H1 (cell line): ENCODE data around the gene IRAK3. TPM values are rescaled to one million over a fixed set of nuclear protein-coding genes. Genes with fewer than 3 reads are reported as not detected.

Source experiments
- CTCF ChIA-PET: fragments of 300-600 bp; sonication (Branson Sonifier 250); formaldehyde crosslinking; loops from one replicate; lab custom pipeline; 2021; ENCODE audit not compliant: partially characterized antibody; lab: Charles Lee
- POLR2A ChIA-PET: fragments of 300-600 bp; sonication (Branson Sonifier 250); formaldehyde crosslinking; loops from one replicate; lab custom pipeline; 2021; ENCODE audit warnings: inconsistent platforms; ENCODE audit not compliant: partially characterized antibody; lab: Charles Lee
- DNase-seq, 2 experiments: peaks; one replicate each; pipeline versions ENCODE4 v3.0.0 to v3.0.0-alpha.2; 2010 to 2022; ENCODE audit warnings: low spot score in 2 of 2, low read depth in 1 of 2, mixed read lengths in 1 of 2
- FAIRE-seq: peaks from 2 replicates; lab custom pipeline; 2011; peaks lifted over from hg19 to GRCh38; lab: Jason Lieb, UNC
- H2AFZ ChIP-seq: 2 replicates; pipeline ENCODE4 v1.8.1; 2012; ENCODE audit warnings: low read length, inconsistent platforms
- H2AK5ac ChIP-seq: 2 replicates; pipeline ENCODE4 v1.6.1; 2013; ENCODE audit warnings: low read depth, low read length
- H2BK120ac ChIP-seq: replicated peaks from 2 replicates; pipeline ENCODE3; 2013; ENCODE audit warnings: low read depth, low read length, inconsistent platforms
- H2BK12ac ChIP-seq: 2 replicates; pipeline ENCODE4 v1.6.1; 2013; ENCODE audit warnings: low read depth, low read length
- H2BK15ac ChIP-seq: 2 replicates; pipeline ENCODE4 v1.6.1; 2013; ENCODE audit warnings: low read length
- H2BK20ac ChIP-seq: 2 replicates; pipeline ENCODE4 v1.6.1; 2013; ENCODE audit warnings: low read length
- H2BK5ac ChIP-seq: 2 replicates; pipeline ENCODE4 v1.6.1; 2013; ENCODE audit warnings: low read depth, low read length
- H3K14ac ChIP-seq: 2 replicates; pipeline ENCODE4 v1.6.1; 2013; ENCODE audit warnings: inconsistent platforms; ENCODE audit not compliant: insufficient read length
- H3K18ac ChIP-seq: 2 replicates; pipeline ENCODE4 v1.6.1; 2013; ENCODE audit warnings: low read length; ENCODE audit errors: extremely low read depth
- H3K23ac ChIP-seq: 2 replicates; pipeline ENCODE4 v1.6.1; 2013; ENCODE audit warnings: inconsistent platforms; ENCODE audit not compliant: insufficient read length
- H3K23me2 ChIP-seq: 2 replicates; pipeline ENCODE4 v1.6.1; 2013; ENCODE audit warnings: low read depth, low read length
- H3K27ac ChIP-seq: 2 replicates; pipeline ENCODE4 v1.6.1; 2011; ENCODE audit warnings: low read depth, low read length, inconsistent platforms
- H3K27me3 ChIP-seq, 4 experiments: replicated peaks in 1 of 4; 1 replicate in 1 of 4; 2 replicates in 3 of 4; pipeline versions ENCODE4 v1.6.1 to v1.8.1; 2011 to 2013; ENCODE audit warnings: low read length in 3 of 4, mild to moderate bottlenecking in 3 of 4, inconsistent platforms in 2 of 4, mixed read lengths in 2 of 4, moderate library complexity in 1 of 4; ENCODE audit not compliant: control insufficient read depth in 3 of 4, insufficient read depth in 3 of 4; ENCODE audit errors: extremely low read depth in 1 of 4
- H3K36me3 ChIP-seq, 4 experiments: 2 replicates each; pipeline versions ENCODE4 v1.6.1 to v1.8.1; 2011 to 2013; ENCODE audit warnings: mild to moderate bottlenecking in 4 of 4, low read length in 3 of 4, moderate library complexity in 2 of 4, control low read depth in 1 of 4, inconsistent platforms in 1 of 4; ENCODE audit not compliant: insufficient read depth in 4 of 4, control insufficient read depth in 2 of 4
- H3K4ac ChIP-seq: replicated peaks from 2 replicates; pipeline ENCODE3; 2013; ENCODE audit warnings: low read length, low read depth, mixed read lengths, inconsistent platforms; ENCODE audit not compliant: insufficient read length
- H3K4me1 ChIP-seq, 4 experiments: replicated peaks in 1 of 4; 1 replicate in 1 of 4; 2 replicates in 3 of 4; pipeline versions ENCODE4 v1.6.1 to v1.8.1; 2011 to 2013; ENCODE audit warnings: low read length in 3 of 4, inconsistent platforms in 2 of 4, mixed read lengths in 1 of 4; ENCODE audit not compliant: insufficient read depth in 4 of 4, control insufficient read depth in 3 of 4
- H3K4me2 ChIP-seq, 2 experiments: 2 replicates each; pipeline versions ENCODE4 v1.6.1 to v1.8.1; 2011 to 2013; ENCODE audit warnings: low read depth in 2 of 2, low read length in 2 of 2, control low read depth in 1 of 2, inconsistent platforms in 1 of 2, mild to moderate bottlenecking in 1 of 2; ENCODE audit not compliant: insufficient read depth in 1 of 2
- H3K4me3 ChIP-seq, 4 experiments: fragments of 200-600, 300-600 bp in 1 of 4; sonication (generic), shearing (Covaris generic), sonication (Bioruptor Twin) in 1 of 4; 2 replicates each; pipeline versions ENCODE4 v1.5.1 to v1.8.1; 2011 to 2016; ENCODE audit warnings: low read length in 4 of 4, low read depth in 3 of 4, control low read depth in 2 of 4, inconsistent platforms in 2 of 4, mild to moderate bottlenecking in 2 of 4, mixed read lengths in 1 of 4, moderate library complexity in 1 of 4; ENCODE audit not compliant: insufficient read depth in 2 of 4; ENCODE audit errors: extremely low read depth in 1 of 4
- H3K56ac ChIP-seq: replicated peaks from 2 replicates; pipeline ENCODE3; 2013; ENCODE audit warnings: low read depth, mild to moderate bottlenecking, mixed read lengths, low read length, inconsistent platforms; ENCODE audit not compliant: insufficient read length
- H3K79me1 ChIP-seq: 2 replicates; pipeline ENCODE4 v1.6.1; 2013; ENCODE audit warnings: low read depth, low read length, control low read depth
- H3K79me2 ChIP-seq, 2 experiments: 2 replicates each; pipeline versions ENCODE4 v1.6.1 to v1.8.1; 2012 to 2013; ENCODE audit warnings: low read length in 2 of 2, mild to moderate bottlenecking in 2 of 2, inconsistent platforms in 1 of 2; ENCODE audit not compliant: insufficient read depth in 2 of 2, control insufficient read depth in 1 of 2
- H3K9ac ChIP-seq, 4 experiments: replicated peaks in 1 of 4; 1 replicate in 1 of 4; 2 replicates in 3 of 4; pipeline versions ENCODE4 v1.6.1 to v1.8.1; 2011 to 2013; ENCODE audit warnings: low read depth in 3 of 4, low read length in 3 of 4, control low read depth in 2 of 4, mild to moderate bottlenecking in 2 of 4, moderate library complexity in 2 of 4, inconsistent platforms in 1 of 4; ENCODE audit errors: extremely low read depth in 1 of 4
- H3K9me3 ChIP-seq, 2 experiments: 2 replicates each; pipeline versions ENCODE4 v1.6.1 to v1.8.1; 2012 to 2013; ENCODE audit warnings: mild to moderate bottlenecking in 2 of 2, moderate library complexity in 2 of 2, control low read depth in 1 of 2, inconsistent platforms in 1 of 2, low read depth in 1 of 2, low read length in 1 of 2, mixed read lengths in 1 of 2; ENCODE audit not compliant: insufficient read depth in 2 of 2
- H4K20me1 ChIP-seq, 2 experiments: replicated peaks in 1 of 2; 2 replicates each; pipeline versions ENCODE3 to v1.8.1; 2011 to 2013; ENCODE audit warnings: inconsistent platforms in 2 of 2, low read length in 2 of 2, mild to moderate bottlenecking in 1 of 2; ENCODE audit not compliant: insufficient read depth in 2 of 2, control insufficient read depth in 1 of 2
- H4K5ac ChIP-seq: 2 replicates; pipeline ENCODE4 v1.6.1; 2013; ENCODE audit warnings: low read length, low read depth, mixed read lengths, inconsistent platforms; ENCODE audit not compliant: insufficient read length
- H4K8ac ChIP-seq: 2 replicates; pipeline ENCODE4 v1.8.0; 2013; ENCODE audit warnings: mild to moderate bottlenecking, moderate library complexity, low read length, inconsistent platforms; ENCODE audit not compliant: insufficient read depth; ENCODE audit errors: extremely low read depth
- H4K91ac ChIP-seq: replicated peaks from 2 replicates; pipeline ENCODE3; 2013; ENCODE audit warnings: low read length, mixed read lengths, inconsistent platforms; ENCODE audit not compliant: insufficient read length
- CHD2 ChIP-seq: IDR thresholded peaks from 2 replicates; pipeline ENCODE4 v1.6.1; 2012; ENCODE audit warnings: low read length, improper control_type of control experiment
- CTBP2 ChIP-seq: IDR thresholded peaks from 2 replicates; pipeline ENCODE4 v1.7.0; 2011; ENCODE audit warnings: borderline replicate concordance, mild to moderate bottlenecking, moderate library complexity, mixed read lengths, low read length; ENCODE audit not compliant: insufficient read depth, insufficient read length
- GTF2F1 ChIP-seq: IDR thresholded peaks from 2 replicates; pipeline ENCODE4 v1.6.1; 2012; ENCODE audit warnings: low read depth, low read length, improper control_type of control experiment, borderline replicate concordance
- NANOG ChIP-seq: IDR thresholded peaks from 2 replicates; pipeline ENCODE4 v1.6.1; 2011; ENCODE audit warnings: low read length, low read depth, mild to moderate bottlenecking, inconsistent platforms; ENCODE audit not compliant: insufficient read depth, poor library complexity, severe bottlenecking
- POLR2A ChIP-seq, 2 experiments: IDR thresholded peaks; 1 replicate in 1 of 2; 2 replicates in 1 of 2; pipeline ENCODE4 v1.6.1; 2011; ENCODE audit warnings: low read depth in 2 of 2, low read length in 2 of 2, mild to moderate bottlenecking in 2 of 2; ENCODE audit errors: control extremely low read depth in 1 of 2
- RAD21 ChIP-seq, 2 experiments: IDR thresholded peaks in 1 of 2; conservative IDR thresholded peaks in 1 of 2; 2 replicates each; pipeline ENCODE4 v1.6.1; 2011; ENCODE audit warnings: low read depth in 2 of 2, low read length in 2 of 2, improper control_type of control experiment in 1 of 2, inconsistent platforms in 1 of 2, mild to moderate bottlenecking in 1 of 2, moderate library complexity in 1 of 2
- RNF2 ChIP-seq: fragments of 200-900, 300-1000 bp; sonication (generic); IDR thresholded peaks from 2 replicates; pipeline ENCODE4 v1.7.1; 2016; ENCODE audit warnings: borderline replicate concordance, low read depth, mild to moderate bottlenecking, antibody characterized with exemption, low read length; ENCODE audit not compliant: poor library complexity, severe bottlenecking; ENCODE audit errors: missing control alignments
- SP2 ChIP-seq: IDR thresholded peaks from 2 replicates; pipeline ENCODE4 v1.6.1; 2012; ENCODE audit warnings: mild to moderate bottlenecking, low read length, inconsistent platforms
- SUZ12 ChIP-seq: fragments of 200-600 bp; sonication (generic); IDR thresholded peaks from 2 replicates; pipeline ENCODE4 v1.6.1; 2012; ENCODE audit warnings: mild to moderate bottlenecking, inconsistent platforms, low read length, moderate library complexity, mixed read lengths
- USF2 ChIP-seq: IDR thresholded peaks from 2 replicates; pipeline ENCODE4 v1.6.1; 2011; ENCODE audit warnings: low read length, improper control_type of control experiment
- polyA plus RNA-seq, 7 experiments: library from polyadenylated mRNA; depleted of rRNA in 3 of 7; stranded (reverse) in 5 of 7; unstranded in 2 of 7; fragments of >200 nt in 5 of 7; fragments of 200-250 nt in 2 of 7; gene quantifications; 1 replicate in 5 of 7; 2 replicates in 1 of 7; 4 replicates in 1 of 7; pipeline versions ENCODE4 v1.2.1 to v1.2.3, GENCODE V29; 2011 to 2013; ENCODE audit warnings: missing spikeins in 2 of 7, mixed read lengths in 2 of 7
- total RNA-seq: library from RNA; stranded (reverse); fragmentation: NEBNext Ultra II Directional; extraction: Animal tissue kit (Norgen Biotek cat#: 25700); gene quantifications from 2 replicates; pipeline ENCODE4 v1.2.1, GENCODE V29; 2021

The IRAK3 gene
- total and polyA plus RNA-seq, 2 of the 8 experiments (the other 6 are each of a cell fraction or from before 2014, with no cell fraction given), result 0.51 to 2.2 TPM

DNA sequence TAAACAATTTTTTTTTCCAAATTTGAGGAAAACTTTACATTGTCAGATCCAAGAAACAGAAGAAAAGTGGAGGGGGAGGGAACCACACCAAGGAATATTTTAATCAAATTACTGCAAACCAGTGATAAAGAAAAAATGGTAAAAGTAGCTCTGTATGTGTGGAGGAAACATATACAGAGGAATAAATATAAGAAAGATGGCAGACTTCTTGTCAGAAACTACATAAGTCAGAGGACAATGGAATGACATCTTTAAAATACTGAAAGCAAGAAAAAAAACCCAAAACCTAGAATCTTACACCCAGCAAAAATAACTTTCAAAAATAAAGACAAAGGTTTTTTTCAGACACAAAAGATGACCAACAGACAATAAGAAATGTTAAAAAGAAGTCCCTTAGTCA, 48.3 kb upstream of the IRAK3 start:
- Histone ChIP-seq H3K9me3 (peaks cover 10 to 12% of the 10 kb centered on the region in 2 experiments; a peak in 3 of 4 replicates), H2BK12ac (no peak overlapping the region), H4K91ac (no peak overlapping the region), H3K56ac (no peak overlapping the region), H3K4me3 (no peak overlapping the region), H3K4me2 (no peak overlapping the region), H2BK5ac (no peak overlapping the region), H4K5ac (no peak overlapping the region), H3K79me1 (no peaks in the 10 kb centered on the region), H3K23ac (no peak overlapping the region), H3K36me3 (peaks cover 0 to 24% (median 8%) of the 10 kb centered on the region in 4 experiments; a peak in 4 of 8 replicates), H4K20me1 (no peaks in the 10 kb centered on the region), H2BK120ac (no peak overlapping the region), H3K23me2 (no peaks in the 10 kb centered on the region), H3K18ac (no peak overlapping the region), H3K9ac (no peak overlapping the region), H3K4ac (no peak overlapping the region), H2BK15ac (no peak overlapping the region), H3K27ac (no peak overlapping the region), H2BK20ac (no peak overlapping the region), H2AFZ (no peak overlapping the region), H4K8ac (no peak overlapping the region), H3K27me3 (no peaks in the 10 kb centered on the region), H3K14ac (no peak overlapping the region), H3K4me1 (no peaks in the 10 kb centered on the region), H3K79me2 (no peaks in the 10 kb centered on the region), H2AK5ac (no peak overlapping the region)
- ChIA-PET CTCF (interaction anchor here (0.7 kb wide), 1 partner anchor 96 kb away, joined by 3 read pairs; no protein-coding TSS in a partner anchor), POLR2A (no interaction called here)
- DNase-seq, result no peak
- no peak for TF ChIP-seq POLR2A (IDR thresholded peaks at IDR 0.05; ENCODE audit: control extremely low read depth in 1 of 2, low read depth in 2 of 2, low read length in 2 of 2)
- TF ChIP-seq CHD2, result no peak
- TF ChIP-seq NANOG, result no peak
- no peak for TF ChIP-seq USF2
- no peak for TF ChIP-seq RAD21 (IDR thresholded peaks at IDR 0.05 in 1 of 2, conservative IDR thresholded peaks at IDR 0.05 in 1 of 2; ENCODE audit: low read depth in 2 of 2, low read length in 2 of 2)
- no peak for TF ChIP-seq SUZ12
- no peak for TF ChIP-seq GTF2F1
- no peak for TF ChIP-seq CTBP2
- TF ChIP-seq SP2, result no peak
- TF ChIP-seq RNF2, result no peak
- FAIRE-seq, result no peak
